NCI-H748 treated with DMSO at 0.1 percent for 48 hours (cell line): ENCODE results near the gene CCDC178.

ENCODE experiments used
- DNase-seq: peaks from one replicate; lab custom pipeline; 2025; lab: John Stamatoyannopoulos, UW

Gene CCDC178

GRCh38 chr18:32911660-32912284, 528.7 kb downstream of the CCDC178 start:
- no peak for DNase-seq

GRCh38 chr18:32910694-32911296, 529.7 kb downstream of the CCDC178 start:
- no peak for DNase-seq

- no peak for DNase-seq
These were observed 530.5 kb downstream of the CCDC178 start for GRCh38 chr18:32909798-32910561.

- no peak for DNase-seq
These were observed 532.1 kb downstream of the CCDC178 start for GRCh38 chr18:32908424-32908805.

- no peak for DNase-seq
These were observed 532.7 kb downstream of the CCDC178 start for GRCh38 chr18:32907648-32908423.

- no peak for DNase-seq
These were observed 533.3 kb downstream of the CCDC178 start for GRCh38 chr18:32907311-32907585.

- DNase-seq, result no peak
These were observed 533.8 kb downstream of the CCDC178 start for GRCh38 chr18:32906506-32907310.

GRCh38 chr18:32905651-32906050, 534.9 kb downstream of the CCDC178 start:
- DNase-seq, result no peak

GRCh38 chr18:32902568-32903330, 537.8 kb downstream of the CCDC178 start:
- no peak for DNase-seq

GRCh38 chr18:32899819-32900218, 540.7 kb downstream of the CCDC178 start:
- DNase-seq, result no peak

GRCh38 chr18:32896776-32897547, 543.6 kb downstream of the CCDC178 start:
- no peak for DNase-seq

GRCh38 chr18:32893915-32894314, 546.6 kb downstream of the CCDC178 start:
- no peak for DNase-seq

GRCh38 chr18:32891797-32892196, 548.7 kb downstream of the CCDC178 start:
- no peak for DNase-seq

GRCh38 chr18:32891130-32891529, 549.4 kb downstream of the CCDC178 start:
- DNase-seq, result no peak

- DNase-seq, result no peak
These were observed 550.6 kb downstream of the CCDC178 start for GRCh38 chr18:32889615-32890593.

GRCh38 chr18:32888306-32888705, 552.2 kb downstream of the CCDC178 start:
- DNase-seq, result no peak
